CD4-positive, alpha-beta T cell treated with Interleukin-15 for 4 hours (primary cell): ENCODE measurements around the gene ZBTB40.

Experiments
- DNase-seq: peaks from one replicate; pipeline ENCODE4 v3.0.0-alpha.2; 2020; ENCODE audit warnings: low spot score

ZBTB40 gene

GRCh38 chr1:22534951-22535350 lies 83.3 kb downstream of the ZBTB40 start:
- no peak for DNase-seq

GRCh38 chr1:22535399-22535798 lies 83.7 kb downstream of the ZBTB40 start:
- no peak for DNase-seq

DNA sequence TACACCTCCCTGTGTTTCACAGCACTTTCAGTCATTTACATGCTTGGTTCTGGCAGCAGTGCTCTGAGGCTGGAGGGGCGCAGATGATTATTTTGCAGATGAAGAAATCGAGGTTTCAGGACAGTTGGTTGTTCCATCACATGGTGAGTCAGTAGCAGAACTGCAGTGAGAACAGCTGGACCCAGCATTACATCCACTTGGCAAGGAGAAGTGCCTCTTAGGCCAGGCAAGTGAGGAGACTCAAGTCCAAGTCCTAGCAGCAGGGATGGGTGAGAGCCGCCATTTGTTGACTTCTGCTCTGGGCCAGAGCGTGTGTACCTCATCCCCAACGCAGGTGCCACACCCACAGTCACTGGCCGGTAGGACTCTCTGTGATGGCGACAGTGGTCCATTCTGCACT lies 84.9 kb downstream of the ZBTB40 start:
- no peak for DNase-seq

- DNase-seq = no peak
Measured at GRCh38 chr1:22537441-22538139, 85.9 kb downstream of the ZBTB40 start.

DNA sequence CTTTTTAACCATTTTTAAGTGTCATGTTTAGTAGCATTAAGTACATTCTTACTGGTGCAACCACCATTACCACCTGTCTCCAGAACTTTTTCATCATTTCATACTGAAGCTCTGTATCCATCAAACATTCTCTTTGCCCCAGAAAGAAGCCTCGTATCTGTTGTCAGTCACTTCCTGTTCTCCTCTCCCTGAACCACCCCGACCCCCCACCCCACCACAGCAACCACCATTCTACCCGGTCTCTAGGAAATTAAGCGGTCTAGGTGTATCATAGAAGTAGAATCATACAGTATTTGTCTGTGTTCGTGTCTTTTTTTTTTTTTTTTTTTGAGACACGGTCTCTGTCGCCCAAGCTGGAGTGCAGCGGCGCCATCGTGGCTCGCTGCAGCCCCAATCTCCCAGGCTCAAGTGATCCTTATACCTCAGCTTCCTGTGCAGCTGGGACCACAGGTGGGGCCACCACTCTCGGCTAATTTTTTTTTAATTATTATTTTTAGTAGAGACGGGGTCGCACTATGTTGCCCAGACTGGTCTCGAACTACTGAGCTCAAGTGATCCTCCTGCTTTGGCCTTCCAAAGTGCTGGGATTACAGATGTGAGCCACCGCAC lies 88.0 kb downstream of the ZBTB40 start:
- no peak for DNase-seq

DNA sequence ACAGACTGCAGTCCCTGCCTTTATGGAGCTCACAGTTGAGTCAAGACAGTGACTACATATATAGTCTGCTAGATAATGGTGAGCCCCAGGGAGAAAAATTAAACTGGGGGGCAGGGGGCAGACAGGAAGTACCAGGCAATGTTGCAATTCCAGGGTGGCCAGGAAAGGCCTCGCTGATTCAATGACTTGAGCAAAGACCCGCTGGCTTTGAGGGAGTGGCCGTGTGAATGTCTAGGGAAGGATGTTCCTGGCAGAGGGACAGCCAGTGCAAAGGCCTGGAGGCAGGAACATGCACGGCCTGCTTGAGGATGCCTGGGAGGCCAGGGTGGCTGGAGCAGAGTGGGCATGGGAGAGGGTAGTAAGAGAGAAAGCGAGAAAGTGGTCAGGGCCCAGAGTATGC lies 88.7 kb downstream of the ZBTB40 start:
- no peak for DNase-seq

GRCh38 chr1:22542886-22543285 lies 91.2 kb downstream of the ZBTB40 start:
- DNase-seq = no peak

DNA sequence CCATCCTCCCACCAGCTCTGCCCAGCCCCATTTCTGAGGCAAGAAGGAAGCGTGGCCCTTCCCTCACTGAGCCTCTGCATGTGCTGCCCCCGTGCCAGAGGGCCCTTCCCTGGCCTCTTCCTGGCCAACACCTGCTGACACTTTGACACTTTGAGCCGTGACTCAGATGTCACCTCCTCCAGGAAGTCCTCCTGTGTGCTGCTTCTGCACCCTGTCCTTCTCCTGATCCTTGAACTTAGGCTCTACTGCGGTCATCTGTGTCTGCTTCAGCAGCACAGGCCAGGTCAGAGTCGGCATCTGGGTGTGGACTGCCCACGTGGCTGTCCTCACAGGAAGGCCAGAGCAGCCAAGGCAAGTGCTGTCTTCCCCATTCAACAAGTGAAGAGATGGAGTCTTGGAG lies 92.0 kb downstream of the ZBTB40 start:
- no peak for DNase-seq

DNA sequence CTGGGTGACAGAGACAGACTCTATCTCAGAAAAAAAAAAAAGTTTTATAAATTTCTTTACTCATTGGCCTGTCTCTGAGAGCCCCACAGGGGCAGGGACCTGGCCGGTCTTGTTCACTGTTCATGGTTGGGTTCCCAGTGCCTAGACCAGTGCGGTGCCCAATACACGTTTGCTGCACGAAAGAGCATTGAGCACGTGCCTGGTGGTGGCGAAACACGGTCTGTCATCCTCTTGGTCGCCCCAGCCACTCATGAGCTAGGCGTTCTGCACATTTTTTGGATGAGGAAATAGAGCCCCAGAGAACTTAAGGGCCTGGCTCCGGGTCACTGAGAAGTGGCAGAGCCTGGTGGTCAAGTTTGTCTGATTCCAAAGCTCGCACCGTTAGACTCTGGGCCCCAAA lies 93.0 kb downstream of the ZBTB40 start:
- DNase-seq = no peak

- DNase-seq = no peak
Measured at GRCh38 chr1:22545141-22545540, 93.5 kb downstream of the ZBTB40 start.

- DNase-seq = no peak
Measured at GRCh38 chr1:22547186-22547817, 95.7 kb downstream of the ZBTB40 start.

DNA sequence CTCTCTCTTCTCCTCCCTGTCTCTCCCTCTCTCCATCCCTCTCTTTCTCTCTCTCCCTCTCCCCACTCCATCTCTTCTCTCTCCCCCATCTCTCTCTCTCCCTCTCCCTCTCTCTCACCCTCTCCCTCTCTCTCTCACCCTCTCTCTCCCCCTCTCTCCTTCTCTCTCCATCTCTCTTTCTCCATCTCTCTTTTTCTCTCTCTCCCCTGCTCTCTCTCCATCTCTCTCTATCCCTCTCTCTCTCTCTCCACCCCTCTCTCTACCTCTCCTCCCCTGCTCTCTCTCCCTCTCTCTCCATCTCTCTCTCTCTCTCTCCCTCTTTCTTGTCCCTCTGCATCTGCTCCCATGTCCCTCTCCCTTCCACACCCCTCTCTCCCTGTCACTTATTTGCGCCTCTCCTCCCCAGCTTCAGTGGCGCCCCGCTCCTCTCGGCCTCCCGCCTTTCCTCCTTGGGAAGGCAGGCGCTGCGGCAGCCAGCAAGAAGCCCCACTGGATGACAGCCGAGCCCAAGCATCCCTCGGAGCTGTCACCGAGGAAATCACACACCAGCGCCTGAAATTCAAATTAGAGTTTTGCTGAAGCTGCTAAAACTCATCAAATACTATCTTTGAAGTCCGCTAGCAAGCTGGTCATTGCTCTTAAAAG lies 96.3 kb downstream of the ZBTB40 start:
- no peak for DNase-seq

DNA sequence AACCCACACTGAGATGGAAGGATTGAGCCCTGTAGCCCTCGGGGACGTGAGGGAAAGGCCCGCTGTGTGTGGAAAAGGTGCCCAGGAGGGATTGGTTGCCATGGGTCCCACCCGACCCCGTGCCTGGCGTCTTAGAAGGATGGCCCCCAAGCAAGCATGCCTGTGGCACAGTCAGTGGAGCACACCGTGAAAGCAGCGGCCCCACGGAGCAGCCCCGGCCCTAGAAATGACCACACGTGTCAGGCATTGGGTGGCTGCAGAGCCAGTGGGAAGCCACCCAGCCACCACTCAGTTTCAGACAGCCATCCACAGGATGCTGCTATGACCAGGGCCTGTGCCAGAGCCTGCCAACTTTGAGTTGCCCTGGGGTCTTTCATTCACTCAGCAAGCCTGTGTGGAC lies 98.4 kb downstream of the ZBTB40 start:
- no peak for DNase-seq

GRCh38 chr1:22551591-22551990 lies 99.9 kb downstream of the ZBTB40 start:
- DNase-seq = no peak

DNA sequence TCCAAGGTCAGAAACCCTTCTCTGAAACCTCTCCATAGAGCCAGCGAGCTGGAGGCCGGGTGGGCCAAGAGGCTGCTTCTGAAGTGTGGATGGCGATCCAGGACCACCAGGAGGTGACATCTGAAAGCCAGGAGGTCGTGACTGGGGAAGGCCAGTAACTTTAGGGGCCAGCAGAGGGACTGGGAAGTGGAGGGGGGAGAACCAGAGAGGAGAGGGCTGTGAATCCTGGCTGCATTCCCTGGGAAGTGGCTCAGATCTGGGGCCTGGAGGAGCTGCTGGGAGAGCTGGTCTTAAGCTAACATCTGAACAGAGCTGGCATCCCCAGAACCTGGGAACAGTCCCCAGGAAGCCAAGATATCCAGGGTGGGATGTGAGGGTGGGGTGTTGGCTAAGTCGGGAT lies 100.4 kb downstream of the ZBTB40 start:
- DNase-seq = no peak

DNA sequence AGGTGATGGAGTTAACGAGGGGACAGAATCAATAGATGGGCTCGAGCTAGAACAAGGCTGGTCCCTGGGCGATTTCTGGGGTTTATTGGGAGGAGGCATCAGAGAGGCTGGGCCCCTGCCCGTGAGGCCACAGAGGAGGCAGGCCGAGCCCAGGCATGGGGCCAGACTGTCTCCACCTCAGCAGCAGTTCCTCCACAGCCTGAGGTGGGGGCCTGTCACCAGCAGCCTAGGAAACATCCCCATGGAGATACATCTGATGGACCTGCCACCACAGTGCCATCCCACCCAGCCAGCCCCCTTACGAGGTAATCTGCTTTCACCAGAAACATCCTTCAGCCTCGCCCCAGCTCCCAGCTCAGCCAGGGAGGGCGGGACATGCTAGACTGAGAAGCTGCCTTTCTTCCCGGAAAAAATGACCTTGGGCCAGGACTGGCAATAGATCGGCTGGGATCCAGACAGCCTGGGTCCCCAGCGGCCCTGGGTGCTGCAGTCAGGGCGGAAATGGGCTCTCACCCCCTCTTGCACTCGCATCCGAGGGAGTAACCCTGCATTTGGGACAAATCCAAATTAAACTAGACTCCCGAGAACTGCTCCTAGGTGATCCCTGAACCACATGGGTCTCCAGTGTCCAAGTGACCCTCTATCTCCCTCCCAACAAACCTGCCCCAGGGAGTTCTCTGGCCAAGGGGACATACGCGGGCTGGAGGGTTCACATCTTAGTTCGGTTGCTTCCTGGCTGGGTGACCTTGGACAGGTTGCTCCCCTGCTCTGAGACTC lies 101.6 kb downstream of the ZBTB40 start:
- no peak for DNase-seq

DNA sequence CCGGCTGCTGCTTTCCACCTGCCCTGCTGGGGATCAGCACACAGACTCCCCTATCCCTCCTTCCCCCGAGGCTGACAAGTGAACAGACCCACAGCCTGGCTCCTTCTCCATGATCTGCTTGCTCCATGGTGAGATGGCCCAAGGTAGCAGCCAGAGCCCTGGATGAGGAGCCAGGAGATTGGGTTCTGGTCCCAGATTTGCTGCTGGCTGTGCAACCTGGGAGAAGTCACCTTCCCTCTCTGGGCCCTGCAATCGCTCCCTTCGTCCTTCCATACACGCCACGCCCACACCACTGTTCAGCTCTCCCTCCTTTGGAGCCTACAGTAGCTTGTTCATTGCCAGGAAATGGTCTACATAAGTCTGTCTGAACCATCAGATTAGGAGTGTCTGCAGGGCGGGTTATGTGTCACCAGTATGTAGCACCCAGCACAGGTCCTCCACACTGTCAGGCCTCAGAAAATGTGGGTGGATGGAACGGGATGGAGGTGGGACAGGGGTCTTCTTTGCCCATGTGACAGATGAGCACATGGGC lies 102.4 kb downstream of the ZBTB40 start:
- no peak for DNase-seq

DNA sequence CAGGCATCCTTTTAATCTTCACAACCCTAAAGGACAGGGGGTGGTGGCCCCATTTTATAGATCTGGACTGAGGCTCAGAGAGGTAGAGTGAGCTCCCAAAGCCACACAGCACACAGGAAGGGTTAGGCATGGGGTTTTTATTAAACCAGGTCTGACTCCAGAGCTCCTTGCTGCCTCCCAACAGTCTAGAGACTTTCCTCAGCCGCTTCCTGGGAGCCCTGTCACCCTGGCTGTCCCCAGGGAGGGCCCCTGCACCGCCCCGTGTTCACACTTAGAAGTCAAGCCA lies 103.7 kb downstream of the ZBTB40 start:
- DNase-seq = no peak

- DNase-seq = no peak
Measured at GRCh38 chr1:22556391-22557104, 104.9 kb downstream of the ZBTB40 start.

- DNase-seq = no peak
Measured at GRCh38 chr1:22557341-22557950, 105.8 kb downstream of the ZBTB40 start.
